PFSK-1 (cell line): ENCODE measurements around the gene MAP3K3.

Source experiments
- FOXP2 ChIP-seq: optimal IDR thresholded peaks from 2 replicates; pipeline ENCODE3; 2011; ENCODE audit warnings: borderline replicate concordance, control low read depth, inconsistent platforms; ENCODE audit not compliant: insufficient read depth; ENCODE audit errors: extremely low read length, extremely low read depth
- POLR2AphosphoS5 ChIP-seq: IDR thresholded peaks from 2 replicates; pipeline ENCODE4 v1.6.1; 2012; ENCODE audit warnings: low read depth, mild to moderate bottlenecking, control low read depth, low read length, moderate library complexity
- TAF1 ChIP-seq: IDR thresholded peaks from 2 replicates; pipeline ENCODE4 v1.6.1; 2012; ENCODE audit warnings: low read length, control low read depth, borderline replicate concordance; ENCODE audit not compliant: insufficient read depth

DNA sequence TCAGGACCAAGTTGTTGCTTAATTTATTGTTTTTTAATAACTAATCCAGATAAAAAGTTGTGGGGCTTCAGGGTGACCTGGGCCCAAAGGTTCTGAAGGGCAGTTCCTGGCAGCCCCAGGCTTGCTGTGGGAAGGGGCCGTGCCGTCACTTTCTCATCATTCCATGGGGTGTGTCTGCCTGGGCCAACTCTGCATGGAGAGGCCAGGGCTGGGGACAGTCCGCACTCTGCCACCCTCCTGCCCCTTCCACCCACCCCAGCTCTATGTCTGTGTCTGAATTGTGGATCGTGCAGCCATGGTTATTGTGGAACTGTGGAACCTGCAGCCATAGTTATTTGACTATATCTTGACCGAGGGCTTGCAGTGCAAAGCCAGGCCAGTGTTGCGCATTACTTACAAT, 73.7 kb downstream of the MAP3K3 start:
- TF ChIP-seq POLR2AphosphoS5 (no peak), TAF1 (no peak), FOXP2 (no peak)
